Raji (cell line): ENCODE data around the gene PPFIBP2.

ENCODE experiments used
- POLR2A ChIP-seq: IDR thresholded peaks from 2 replicates; pipeline ENCODE4 v1.6.1; 2011; ENCODE audit warnings: low read depth, low read length, control low read depth; ENCODE audit not compliant: insufficient read depth

The PPFIBP2 gene

DNA sequence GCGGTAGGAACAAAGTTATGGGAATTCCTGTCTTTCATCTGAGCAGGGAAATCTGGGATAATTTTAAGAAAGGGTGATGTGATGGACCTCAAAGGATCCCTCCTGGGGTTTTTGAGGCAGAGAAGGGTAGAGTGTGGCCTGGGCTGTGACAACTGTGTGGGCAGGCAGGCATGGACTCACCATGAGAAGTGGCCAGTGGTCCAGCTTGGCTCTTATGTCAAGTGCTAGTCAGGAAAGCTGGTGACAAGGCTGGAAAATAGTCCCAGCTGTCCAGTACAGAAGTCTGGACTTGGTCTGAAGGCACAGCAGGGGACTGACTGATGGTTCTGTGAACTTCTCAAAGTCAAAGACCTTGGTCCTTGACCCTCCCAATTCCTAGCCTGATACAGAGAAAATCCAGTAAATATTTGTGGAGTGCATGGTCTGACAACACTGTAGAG is 1.7 kb downstream of the PPFIBP2 start:
- TF ChIP-seq POLR2A = no peak

DNA sequence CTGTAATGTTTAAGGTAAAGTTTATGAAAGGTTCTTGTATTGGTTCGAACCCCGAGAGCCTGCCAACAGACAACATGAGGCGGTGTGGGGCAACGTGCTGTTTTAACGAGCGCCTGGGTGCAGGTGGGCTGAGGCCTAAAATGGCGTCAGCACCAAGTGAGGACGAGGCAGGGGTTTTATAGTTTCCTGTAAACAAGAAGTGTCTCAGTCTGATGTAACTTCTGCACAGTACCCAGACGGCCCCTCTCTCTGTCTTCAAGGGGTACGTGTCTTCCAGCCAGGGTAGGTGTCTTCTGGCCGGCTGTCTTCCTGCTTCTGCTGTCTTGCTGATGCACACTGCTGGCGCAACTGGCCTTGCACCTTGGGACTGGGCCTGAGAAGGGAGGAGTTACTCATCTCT is 2.7 kb downstream of the PPFIBP2 start:
- TF ChIP-seq POLR2A = no peak

GRCh38 chr11:7518811-7519562 is 5.2 kb downstream of the PPFIBP2 start:
- no peak for TF ChIP-seq POLR2A

DNA sequence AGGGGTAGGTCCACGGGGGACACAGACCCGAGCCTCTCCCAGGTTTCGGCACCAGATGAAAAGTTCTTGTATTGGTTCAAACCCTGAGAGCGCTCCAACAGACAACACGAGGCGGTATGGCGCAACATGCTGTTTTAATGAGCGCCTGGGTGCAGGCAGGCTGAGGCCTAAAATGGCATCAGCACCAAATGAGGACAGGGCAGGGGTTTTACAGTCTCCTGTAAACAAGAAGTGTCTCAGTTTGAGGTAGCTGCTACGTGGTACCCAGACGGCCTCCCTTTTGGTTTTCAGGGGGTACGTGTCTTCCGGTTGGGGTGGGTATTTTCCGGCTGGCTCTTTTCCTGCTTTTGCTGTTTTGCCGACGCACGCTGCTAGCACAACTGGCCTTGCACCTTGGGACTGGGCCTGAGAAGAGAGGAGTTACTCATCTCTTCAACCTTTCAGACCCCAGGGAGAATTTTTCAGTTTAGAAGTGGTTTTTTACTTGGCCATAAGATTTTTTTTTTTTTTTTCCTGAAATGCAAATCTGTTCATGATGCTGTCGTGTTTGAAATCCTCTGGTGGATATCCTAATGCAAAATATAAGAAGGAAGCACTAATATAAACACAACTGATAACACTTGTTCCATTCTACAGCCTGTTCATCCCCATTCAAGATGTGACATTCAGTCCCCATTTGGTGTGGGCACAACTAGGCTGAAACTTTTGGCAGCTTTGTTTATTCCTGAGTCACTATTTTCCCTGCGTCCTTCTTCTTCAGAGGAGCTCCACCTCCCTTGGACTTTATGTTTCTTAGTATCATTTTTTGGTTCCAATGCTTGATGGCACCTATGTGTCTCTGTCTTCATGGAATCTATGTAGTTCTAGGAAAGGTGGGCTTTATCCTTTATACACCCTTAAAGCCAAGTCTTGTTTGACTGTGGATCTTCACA is 6.5 kb downstream of the PPFIBP2 start:
- TF ChIP-seq POLR2A = no peak

DNA sequence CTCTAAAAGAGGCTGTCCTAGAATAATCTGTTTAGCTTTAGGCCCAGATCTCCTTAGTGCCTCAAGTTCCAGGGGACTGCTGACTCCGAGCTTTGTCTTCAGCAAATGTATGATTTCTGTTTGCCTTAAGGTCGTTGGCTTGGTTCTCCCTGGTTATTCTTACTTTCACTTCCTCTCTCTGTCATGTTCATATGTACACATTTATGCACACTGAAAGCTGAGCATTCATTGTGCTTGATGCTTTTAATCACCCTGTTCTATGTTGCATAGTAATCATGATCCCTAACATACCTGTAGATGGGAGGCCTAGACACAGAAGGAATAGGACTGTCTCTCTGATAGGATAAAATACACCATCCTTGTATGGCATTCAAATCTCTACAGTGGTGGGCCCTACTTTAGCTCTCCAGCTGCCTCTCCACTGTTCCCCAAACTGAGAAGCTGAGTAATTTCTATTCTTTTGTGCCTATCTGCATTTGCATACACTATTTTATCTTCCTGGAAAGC is 7.2 kb downstream of the PPFIBP2 start:
- no peak for TF ChIP-seq POLR2A

GRCh38 chr11:7522121-7522520 is 8.3 kb downstream of the PPFIBP2 start:
- no peak for TF ChIP-seq POLR2A

DNA sequence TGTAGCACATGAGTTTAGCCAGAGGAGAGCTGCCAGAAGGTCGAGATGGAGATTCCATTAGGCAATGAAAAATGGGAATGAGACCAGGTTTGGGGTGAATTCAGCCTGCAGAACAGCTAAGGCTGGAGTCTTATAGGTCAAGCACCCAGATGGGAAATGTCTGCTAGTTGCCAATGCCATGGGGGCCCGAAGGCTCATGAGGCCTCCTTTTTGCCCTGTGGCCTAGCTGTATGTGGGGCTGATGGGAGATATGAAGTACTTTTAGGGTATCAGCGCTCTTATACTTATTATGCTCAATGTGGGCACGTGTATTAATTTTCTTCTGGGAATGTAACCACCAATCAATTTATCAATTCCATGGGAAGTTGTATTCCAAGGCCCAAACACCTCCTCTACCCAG is 8.7 kb downstream of the PPFIBP2 start:
- no peak for TF ChIP-seq POLR2A

- TF ChIP-seq POLR2A = no peak
These were observed 9.8 kb downstream of the PPFIBP2 start for GRCh38 chr11:7523416-7524210.

GRCh38 chr11:7524462-7525235 is 10.8 kb downstream of the PPFIBP2 start:
- no peak for TF ChIP-seq POLR2A

DNA sequence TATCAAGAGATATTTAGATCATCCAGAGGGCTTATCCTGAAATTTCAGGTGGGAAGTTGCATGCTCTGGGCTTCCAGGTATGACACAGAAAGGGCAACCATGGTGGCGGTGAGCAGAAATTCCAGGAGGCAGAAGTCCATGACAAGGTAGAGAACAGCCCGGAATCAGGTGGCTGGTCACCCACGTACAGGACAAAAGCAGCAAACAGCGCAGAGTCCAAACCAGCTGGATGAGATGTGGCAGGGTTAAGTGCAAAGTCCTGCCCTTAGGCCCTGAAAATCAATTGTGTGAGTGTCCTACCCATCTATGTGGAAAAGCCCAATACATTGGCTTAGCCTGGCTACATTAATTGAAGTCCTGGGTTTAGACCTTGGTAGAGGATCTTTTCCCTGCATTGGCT is 11.6 kb downstream of the PPFIBP2 start:
- no peak for TF ChIP-seq POLR2A

- no peak for TF ChIP-seq POLR2A
These were observed 13.2 kb downstream of the PPFIBP2 start for GRCh38 chr11:7527029-7527428.

DNA sequence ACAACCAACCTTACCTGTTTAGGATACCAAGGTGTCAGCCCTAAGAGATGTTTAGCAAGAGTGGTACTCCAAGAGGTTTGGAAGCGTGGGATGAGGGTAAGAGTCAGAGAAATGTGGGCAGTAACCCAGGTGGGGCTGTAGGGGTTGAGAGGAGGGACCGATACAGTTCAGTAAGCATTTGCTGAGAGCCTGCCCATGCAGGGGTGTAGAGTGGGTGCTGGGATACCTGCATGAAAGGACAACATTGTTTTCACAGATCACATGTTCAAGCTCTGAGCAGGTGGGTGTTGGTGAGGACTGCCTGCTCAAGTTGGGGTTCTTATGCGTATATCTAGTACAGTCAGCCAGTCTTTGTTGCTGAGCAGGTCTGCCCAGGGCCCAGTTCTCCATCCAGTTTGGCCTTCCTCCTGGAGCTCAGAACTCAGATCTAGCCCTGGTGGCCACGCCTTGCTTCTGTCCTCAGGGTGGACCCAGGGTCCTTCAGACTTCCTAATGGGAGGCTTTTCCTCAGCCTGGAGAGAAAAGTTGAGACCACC is 14.8 kb downstream of the PPFIBP2 start:
- no peak for TF ChIP-seq POLR2A

- no peak for TF ChIP-seq POLR2A
These were observed 16.3 kb downstream of the PPFIBP2 start for GRCh38 chr11:7530013-7530640.

GRCh38 chr11:7531011-7531410 is 17.2 kb downstream of the PPFIBP2 start:
- TF ChIP-seq POLR2A = no peak
